GM18951 (cell line): ENCODE results near the gene EDDM13.

ENCODE experiments used
- POLR2A ChIP-seq: IDR thresholded peaks from 4 replicates; pipeline ENCODE4 v1.6.1; 2011; ENCODE audit warnings: mild to moderate bottlenecking; ENCODE audit not compliant: insufficient read length, insufficient read depth; ENCODE audit errors: extremely low read depth
- in situ Hi-C: fragments of 300-500 bp; cut with MboI; formaldehyde crosslinking; loops from one replicate; pipeline ENCODE4 v1.12.0; 2022; ENCODE audit warnings: low sequenced_read_pairs, mixed read lengths, inconsistent platforms; ENCODE audit not compliant: unreplicated experiment

The EDDM13 gene

DNA sequence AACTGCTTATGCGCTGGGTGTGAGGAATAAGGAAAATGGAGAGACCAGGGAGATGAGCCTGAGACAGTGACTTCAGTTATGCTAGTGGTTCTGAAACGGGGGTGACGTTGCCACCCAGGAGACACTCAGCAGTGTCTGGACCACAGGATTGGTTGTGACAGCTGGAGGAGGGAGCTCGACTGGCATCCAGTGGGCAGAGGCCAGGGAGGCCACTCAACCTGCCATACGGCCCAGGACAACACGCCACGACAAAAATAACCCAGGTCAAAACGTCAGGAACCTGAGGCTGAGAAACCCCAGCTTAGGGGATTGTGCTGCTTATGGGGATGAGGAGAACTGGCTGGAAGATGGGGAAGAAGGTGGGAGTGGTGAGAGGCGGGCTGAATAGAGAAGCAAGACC is 31.7 kb downstream of the EDDM13 start:
- in situ Hi-C loops = loop anchor here (25.0 kb wide), 1 partner anchor 217 kb away; no protein-coding TSS in a partner anchor
- no peak for TF ChIP-seq POLR2A

GRCh38 chr19:56306016-56306415 is 33.5 kb downstream of the EDDM13 start:
- TF ChIP-seq POLR2A = no peak
- in situ Hi-C loops = loop anchor here (25.0 kb wide), 1 partner anchor 219 kb away; no protein-coding TSS in a partner anchor

DNA sequence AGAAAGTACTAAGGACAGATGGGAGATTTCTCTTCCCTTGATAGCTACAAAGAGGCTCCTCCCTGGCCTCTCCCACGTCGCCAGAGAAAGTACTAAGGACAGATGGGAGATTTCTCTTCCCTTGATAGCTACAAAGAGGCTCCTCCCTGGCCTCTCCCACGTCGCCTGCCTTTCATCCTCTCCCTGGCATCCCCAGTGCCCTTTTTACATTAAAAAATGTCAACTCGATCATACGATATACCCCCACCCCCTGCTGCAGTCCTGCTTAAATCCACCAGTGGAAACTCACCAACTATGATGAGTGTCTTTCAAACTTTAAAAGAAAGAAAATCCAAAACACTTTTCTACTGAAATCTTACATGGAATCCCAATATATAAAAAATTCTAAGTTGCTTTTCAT is 34.5 kb downstream of the EDDM13 start:
- in situ Hi-C loops = loop anchor here (25.0 kb wide), 1 partner anchor 220 kb away; no protein-coding TSS in a partner anchor

DNA sequence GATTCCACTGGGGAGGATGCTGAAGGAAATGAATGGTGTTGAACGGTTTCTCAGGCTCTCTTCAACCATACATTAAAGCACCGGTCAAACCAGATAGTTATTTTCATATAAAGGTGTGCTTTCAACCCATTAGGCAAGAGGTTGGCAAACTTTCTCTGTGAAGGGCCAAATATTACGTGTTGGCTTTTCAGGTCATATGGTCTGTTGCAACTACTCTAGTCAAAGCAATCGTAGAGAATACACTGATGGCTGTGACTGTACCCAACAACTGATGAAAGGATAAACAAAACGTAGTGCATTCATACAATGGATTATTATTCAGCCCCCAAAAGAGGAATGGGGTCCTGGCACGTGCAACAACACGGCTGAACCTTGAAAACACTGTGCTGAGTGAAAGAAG is 36.2 kb downstream of the EDDM13 start:
- no peak for TF ChIP-seq POLR2A
- in situ Hi-C loops = loop anchor here (25.0 kb wide), 1 partner anchor 221 kb away; no protein-coding TSS in a partner anchor

- in situ Hi-C loops = loop anchor here (25.0 kb wide), 1 partner anchor 222 kb away; no protein-coding TSS in a partner anchor
- no peak for TF ChIP-seq POLR2A
These were observed 37.1 kb downstream of the EDDM13 start for GRCh38 chr19:56309511-56310185.

- no peak for TF ChIP-seq POLR2A
- in situ Hi-C loops = loop anchor here (25.0 kb wide), 1 partner anchor 223 kb away; no protein-coding TSS in a partner anchor
These were observed 37.9 kb downstream of the EDDM13 start for GRCh38 chr19:56310462-56310861.

DNA sequence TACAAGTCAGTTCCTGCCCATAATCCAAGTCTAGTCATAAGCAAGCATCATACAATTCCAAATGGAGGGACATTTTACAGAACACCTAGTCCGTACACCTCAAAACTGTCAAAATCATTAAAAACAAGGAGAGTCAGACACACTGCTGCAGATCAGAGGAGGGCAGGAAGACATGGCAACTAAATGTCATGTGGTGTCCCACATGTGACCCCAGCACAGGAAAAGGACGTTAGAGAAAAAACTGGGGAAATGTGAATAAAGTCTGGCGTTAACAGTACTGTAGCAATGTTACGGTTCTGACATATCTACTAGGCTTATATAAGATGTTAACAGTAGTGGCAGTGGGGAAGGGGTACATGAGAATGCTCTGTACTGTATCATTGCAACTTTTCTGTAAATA is 39.8 kb downstream of the EDDM13 start:
- no peak for TF ChIP-seq POLR2A
- in situ Hi-C loops = loop anchor here (25.0 kb wide), 1 partner anchor 225 kb away; no protein-coding TSS in a partner anchor

GRCh38 chr19:56312787-56313657 is 40.5 kb downstream of the EDDM13 start:
- no peak for TF ChIP-seq POLR2A
- in situ Hi-C loops = loop anchor here (25.0 kb wide), 1 partner anchor 226 kb away; no protein-coding TSS in a partner anchor

GRCh38 chr19:56314018-56314380 is 41.5 kb downstream of the EDDM13 start:
- in situ Hi-C loops = loop anchor here (25.0 kb wide), 1 partner anchor 227 kb away; no protein-coding TSS in a partner anchor
- TF ChIP-seq POLR2A = no peak

GRCh38 chr19:56314381-56315076 is 42.0 kb downstream of the EDDM13 start, which contains the start of gene ZSCAN5A:
Gene ZSCAN5A (minus strand): TSS chr19:56314839. CDS start chr19:56225046, 89,793 bp downstream.
- TF ChIP-seq POLR2A = peak; percentile 65
- in situ Hi-C loops = loop anchor here (25.0 kb wide), 1 partner anchor 227 kb away; no protein-coding TSS in a partner anchor

- in situ Hi-C loops = loop anchor here (25.0 kb wide), 1 partner anchor 228 kb away; no protein-coding TSS in a partner anchor
- TF ChIP-seq POLR2A = peak; percentile 51
These were observed 42.7 kb downstream of the EDDM13 start for GRCh38 chr19:56315077-56315828.

GRCh38 chr19:56316728-56317127 is 44.2 kb downstream of the EDDM13 start:
- in situ Hi-C loops = loop anchor here (25.0 kb wide), 1 partner anchor 229 kb away; no protein-coding TSS in a partner anchor
- no peak for TF ChIP-seq POLR2A
